K562 (cell line): ENCODE results near the gene CLIC1. TPM values are rescaled to one million over a fixed set of nuclear protein-coding genes. Genes with fewer than 3 reads are reported as not detected.

Experiments
- ATAC-seq: fragments of 200-7000 bp; cut with Tn5 transposase; 3 replicates; pipeline ENCODE4 v1.9.1; 2020; ENCODE audit warnings: moderate library complexity
- BruUV-seq: library from RNA; stranded (reverse); fragments of 400-500 nt; replicated peaks from 2 replicates; lab custom pipeline; 2021; lab: Mats Ljungman, UMichigan
- CTCF ChIA-PET: fragments of 300-600 bp; formaldehyde crosslinking; extraction: SDS; loops from one replicate; lab custom pipeline; 2021; ENCODE audit warnings: low intra/inter-chr PET ratio; lab: Yijun Ruan, JAX
- POLR2A ChIA-PET: fragments of 300-600, 350-650 bp; sonication (Branson Sonifier 250); formaldehyde crosslinking; extraction: SDS; loops from one replicate; lab custom pipeline; 2021; ENCODE audit warnings: antibody characterized with exemption, inconsistent platforms; lab: Yijun Ruan, JAX
- DNase-seq, 4 experiments: peaks; one replicate each; pipeline versions ENCODE4 v3.0.0 to v3.0.0-alpha.2; 2011 to 2018; ENCODE audit warnings: low spot score in 3 of 4, mixed read lengths in 3 of 4; ENCODE audit errors: extremely low read depth in 1 of 4
- FAIRE-seq: peaks from 2 replicates; lab custom pipeline; 2011; peaks lifted over from hg19 to GRCh38; lab: Jason Lieb, UNC
- H2AFZ ChIP-seq: 2 replicates; pipeline ENCODE4 v1.6.0; 2011; ENCODE audit warnings: low read depth, low read length, control low read depth, inconsistent platforms
- H3K27ac ChIP-seq: fragments of 200-600 bp; 3 replicates; pipeline ENCODE4 v1.8.0; 2011; ENCODE audit warnings: low read depth, mild to moderate bottlenecking, control low read depth, inconsistent platforms, low read length, moderate library complexity, mixed read lengths; ENCODE audit errors: extremely low read depth
- H3K27me3 ChIP-seq, 2 experiments: fragments of 300-600 bp in 1 of 2; 2 replicates in 1 of 2; 3 replicates in 1 of 2; pipeline versions ENCODE4 v1.6.0 to v1.8.0; 2011; ENCODE audit warnings: inconsistent platforms in 2 of 2, low read length in 2 of 2, mild to moderate bottlenecking in 1 of 2, mixed read lengths in 1 of 2, moderate library complexity in 1 of 2; ENCODE audit not compliant: control insufficient read depth in 2 of 2, insufficient read depth in 2 of 2
- H3K36me3 ChIP-seq: fragments of 300-600 bp; 3 replicates; pipeline ENCODE4 v1.8.0; 2011; ENCODE audit warnings: mild to moderate bottlenecking, low read length, inconsistent platforms; ENCODE audit not compliant: control insufficient read depth, insufficient read depth
- H3K4me1 ChIP-seq, 2 experiments: fragments of 200-600 bp in 1 of 2; replicated peaks in 1 of 2; 2 replicates in 1 of 2; 3 replicates in 1 of 2; pipeline versions ENCODE4 v1.5.1 to v1.8.0; 2011; ENCODE audit warnings: inconsistent platforms in 2 of 2, low read length in 2 of 2, mild to moderate bottlenecking in 1 of 2, mixed read lengths in 1 of 2, moderate library complexity in 1 of 2; ENCODE audit not compliant: control insufficient read depth in 2 of 2, insufficient read depth in 2 of 2
- H3K4me2 ChIP-seq: 2 replicates; pipeline ENCODE4 v1.6.1; 2011; ENCODE audit warnings: low read length, control low read depth, inconsistent platforms, mixed read lengths; ENCODE audit not compliant: insufficient read depth
- H3K4me3 ChIP-seq: fragments of 200-600 bp; sonication (generic), shearing (Covaris generic); 2 replicates; pipeline ENCODE4 v1.5.1; 2016; ENCODE audit warnings: control low read depth, inconsistent platforms
- H3K79me2 ChIP-seq: fragments of 200-600 bp; 3 replicates; pipeline ENCODE4 v1.8.0; 2011; ENCODE audit warnings: low read length, inconsistent platforms; ENCODE audit not compliant: control insufficient read depth, insufficient read depth
- H3K9ac ChIP-seq, 2 experiments: 2 replicates each; pipeline versions ENCODE4 v1.6.0 to v1.6.1; 2011; ENCODE audit warnings: low read depth in 2 of 2, low read length in 2 of 2, control low read depth in 1 of 2, inconsistent platforms in 1 of 2, mild to moderate bottlenecking in 1 of 2, mixed read lengths in 1 of 2; ENCODE audit not compliant: insufficient read depth in 1 of 2
- H3K9me1 ChIP-seq: one replicate; pipeline ENCODE4 v1.6.0; 2011; ENCODE audit warnings: inconsistent platforms, mild to moderate bottlenecking, low read length, moderate library complexity; ENCODE audit not compliant: control insufficient read depth, insufficient read depth
- H3K9me3 ChIP-seq: replicated peaks from 2 replicates; pipeline ENCODE4 v1.5.1; 2011; ENCODE audit warnings: low read depth, low read length, inconsistent platforms; ENCODE audit not compliant: control insufficient read depth, insufficient read depth
- H4K20me1 ChIP-seq: replicated peaks from 2 replicates; pipeline ENCODE4 v1.6.1; 2011; ENCODE audit warnings: low read length, inconsistent platforms, mixed read lengths; ENCODE audit not compliant: control insufficient read depth, insufficient read depth
- BACH1 ChIP-seq: fragments of 200-800 bp; sonication (Bioruptor generic); IDR thresholded peaks from 2 replicates; pipeline ENCODE4 v1.6.1; 2016; ENCODE audit warnings: missing genetic modification characterization, missing compliant biosample characterization
- CEBPG ChIP-seq, 3 experiments: fragments of 200-800 bp in 1 of 3; sonication (Bioruptor generic) in 1 of 3; sonication (generic) in 1 of 3; formaldehyde crosslinking in 1 of 3; IDR thresholded peaks in 2 of 3; conservative IDR thresholded peaks in 1 of 3; 2 replicates each; pipeline versions ENCODE4 v1.6.1 to v1.8.0; 2016 to 2022; ENCODE audit warnings: missing compliant biosample characterization in 2 of 3, missing genetic modification characterization in 2 of 3, mild to moderate bottlenecking in 1 of 3, missing genetic modification reagents in 1 of 3
- ERF ChIP-seq: fragments of 450-650 bp; formaldehyde crosslinking; IDR thresholded peaks from 2 replicates; pipeline ENCODE4 v1.4.0; 2020; ENCODE audit warnings: mild to moderate bottlenecking, mixed read lengths
- FOXK1 ChIP-seq: sonication (generic); formaldehyde crosslinking; IDR thresholded peaks from 2 replicates; pipeline ENCODE4 v1.8.0; 2022; ENCODE audit warnings: missing genetic modification reagents, mild to moderate bottlenecking, borderline replicate concordance
- FOXP4 ChIP-seq: sonication (generic); formaldehyde crosslinking; IDR thresholded peaks from 2 replicates; pipeline ENCODE4 v1.8.0; 2022; ENCODE audit warnings: mild to moderate bottlenecking, missing genetic modification reagents, borderline replicate concordance
- GABPB1 ChIP-seq: sonication (generic); formaldehyde crosslinking; IDR thresholded peaks from 2 replicates; pipeline ENCODE4 v1.8.0; 2022; ENCODE audit warnings: mild to moderate bottlenecking, missing genetic modification reagents
- PRMT5 ChIP-seq: sonication (generic); formaldehyde crosslinking; IDR thresholded peaks from 2 replicates; pipeline ENCODE4 v1.5.0; 2020; ENCODE audit warnings: missing genetic modification reagents
- RBFOX2 ChIP-seq: fragments of 200-400 bp; formaldehyde crosslinking; IDR thresholded peaks from 2 replicates; pipeline ENCODE4 v1.6.1; 2017; ENCODE audit warnings: low read depth, mild to moderate bottlenecking, low read length, moderate library complexity
- SRSF7 ChIP-seq: fragments of 200-400 bp; formaldehyde crosslinking; optimal IDR thresholded peaks from 2 replicates; pipeline ENCODE3; 2017; ENCODE audit warnings: mild to moderate bottlenecking, low read depth, low read length
- STAT6 ChIP-seq: sonication (generic); formaldehyde crosslinking; IDR thresholded peaks from 2 replicates; pipeline ENCODE4 v1.8.1; 2023; ENCODE audit warnings: mild to moderate bottlenecking, missing genetic modification reagents
- ZBTB17 ChIP-seq: fragments of 450-650 bp; formaldehyde crosslinking; IDR thresholded peaks from 2 replicates; pipeline ENCODE4 v1.4.0; 2020; ENCODE audit warnings: mild to moderate bottlenecking
- ZC3H4 ChIP-seq: sonication (generic); formaldehyde crosslinking; IDR thresholded peaks from 2 replicates; pipeline ENCODE4 v1.9.0; 2021; ENCODE audit warnings: missing genetic modification reagents, borderline replicate concordance
- ZNF583 ChIP-seq: fragments of 250-450 bp; sonication (Bioruptor Pico); IDR thresholded peaks from 2 replicates; pipeline ENCODE4 v1.4.0; 2020
- ZNF76 ChIP-seq: fragments of 250-450 bp; sonication (Bioruptor Pico); IDR thresholded peaks from 2 replicates; pipeline ENCODE4 v1.4.0; 2020; ENCODE audit warnings: mild to moderate bottlenecking, moderate library complexity, borderline replicate concordance
- WGBS: fragments of 100-300 bp; shearing (Covaris generic); methylation state at CpG from one replicate; pipeline ENCODE4 v1.1.6; 2016; ENCODE audit warnings: low coverage, mixed read lengths; ENCODE audit not compliant: insufficient coverage; ENCODE audit errors: missing lambda C conversion rate; 5-methylcytosine and 5-hydroxymethylcytosine counted together
- in situ Hi-C: fragments of 300-500 bp; cut with MboI; formaldehyde crosslinking; loops from 4 replicates; pipeline ENCODE4 v1.15.0; 2018; ENCODE audit warnings: inconsistent platforms, mixed read lengths
- intact Hi-C: fragments of 100-400 bp; cut with micrococcal nuclease; formaldehyde crosslinking; loops from 2 replicates; pipeline ENCODE4 v1.14.2; 2022
- polyA plus RNA-seq, 8 experiments: library from polyadenylated mRNA; depleted of rRNA in 4 of 8; stranded (reverse) in 5 of 8; unstranded in 3 of 8; fragments of >200 nt; fragmentation: Nextera tagmentation in 2 of 8; fragmentation: Illumina TruSeq in 1 of 8; extraction: Ambion mirVana in 2 of 8; extraction: Trizol in 1 of 8; gene quantifications; 2 replicates each; pipeline versions ENCODE4 v1.2.1 to v1.2.3, GENCODE V29; 2011 to 2014; ENCODE audit warnings: inconsistent platforms in 1 of 8, missing spikeins in 1 of 8
- total RNA-seq, 7 experiments: library from RNA; depleted of rRNA in 6 of 7; stranded (reverse); fragments of >200 nt in 6 of 7; fragmentation: Illumina TruSeq in 2 of 7; extraction: Trizol in 2 of 7; gene quantifications; 2 replicates each; pipeline versions ENCODE4 v1.2.1 to v1.2.3, GENCODE V29; 2011 to 2021; ENCODE audit warnings: low replicate concordance in 1 of 7

Gene CLIC1
- total and polyA plus RNA-seq, 9 of the 15 experiments (the other 6 are each of a cell fraction or from before 2014, with no cell fraction given): 1,267 to 2,419 (median 1,808) TPM

GRCh38 chr6:31687860-31688693 is 48.3 kb downstream of the CLIC1 start:
- H3K9ac ChIP-seq: peak overlapping the region in 1 of 2 experiments; percentile 78; a peak in 2 of 4 replicates
- peak; percentile 40; the same call in 1 of the 2 replicates for TF ChIP-seq FOXK1 (CRISPR knock-in tag)
- 0 out of 2 replicates have a peak, but pooled peaks have one; percentile 70 for TF ChIP-seq FOXP4 (CRISPR knock-in tag)
- TF ChIP-seq ERF: 0 out of 2 replicates have a peak, but pooled peaks have one; percentile 9
- peak; percentile 24; the same call in 1 of the 2 replicates for TF ChIP-seq CEBPG (CRISPR knock-in tag; IDR thresholded peaks at IDR 0.05)
- no peak for TF ChIP-seq CEBPG (tag; conservative IDR thresholded peaks at IDR 0.05 in 1 of 2, IDR thresholded peaks at IDR 0.05 in 1 of 2)
- no peak for TF ChIP-seq BACH1 (tag)
- no peak for TF ChIP-seq STAT6
- TF ChIP-seq ZNF76 (CRISPR knock-in tag): no peak
- no peak for TF ChIP-seq ZNF583 (CRISPR knock-in tag)
- TF ChIP-seq GABPB1 (CRISPR knock-in tag): 0 out of 2 replicates have a peak, but pooled peaks have one; percentile 9
- 0 out of 2 replicates have a peak, but pooled peaks have one; percentile 36 for TF ChIP-seq RBFOX2
- TF ChIP-seq ZBTB17 (CRISPR knock-in tag): no peak
- TF ChIP-seq ZC3H4 (CRISPR knock-in tag): peak; percentile 28; the same call in 1 of the 2 replicates
- no peak for TF ChIP-seq SRSF7
- peak; percentile 29; the same call in 1 of the 2 replicates for TF ChIP-seq PRMT5 (CRISPR knock-in tag)

More at GRCh38 chr6:31687860-31688693, 48.3 kb downstream of the CLIC1 start:
- no peak for FAIRE-seq
- Histone ChIP-seq H4K20me1 (no peaks in the 10 kb centered on the region), H3K4me3 (no peak overlapping the region), H2AFZ (no peak overlapping the region), H3K4me1 (peaks cover 63 to 69% of the 10 kb centered on the region in 2 experiments), H3K4me2 (no peak overlapping the region), H3K79me2 (no peaks in the 10 kb centered on the region; the same call in 2 of the 3 replicates), H3K27ac (no peak overlapping the region; the same call in 2 of the 3 replicates), H3K27me3 (no peaks in the 10 kb centered on the region), H3K9me3 (no peaks in the 10 kb centered on the region), H3K9me1 (no peaks in the 10 kb centered on the region), H3K36me3 (peaks cover 77% of the 10 kb centered on the region)
- BruUV-seq: no TSS peak
- peak in 1 of 4 experiments; percentile 61 for DNase-seq
- in situ Hi-C loops (loop anchor here (5.0 kb wide), 1 partner anchor 79 kb away; no protein-coding TSS in a partner anchor), intact Hi-C loops (no loop called here)
- ATAC-seq: no peak
- CTCF ChIA-PET: no interaction called here
- POLR2A ChIA-PET: interaction anchor here (0.5 to 7.1 kb wide), 13 partner anchors 8 to 139 kb away, joined by 3 to 158 read pairs (median 6); partner anchors contain the start of genes ABHD16A, CSNK2B, DDAH2 and GPANK1
- 80% methylated on average over 14 of the region's 14 CpGs for WGBS
